ENCODE data around the gene EFHC1.
A peak's percentile ranks its signal among the peaks of the same experiment; 100 is the strongest.
"Not testable (repeated sequence)": the region's sequence is repeated elsewhere in the genome, so short reads cannot be mapped to it uniquely, and the experiment has no call there.

EFHC1 gene

GRCh38 chr6:52411911-52412310 is 8.2 kb upstream of the EFHC1 start:
- no peaks in the 10 kb centered on the region for H3K36me3 Mint-ChIP-seq
- no peaks in the 10 kb centered on the region for H3K9me3 Mint-ChIP-seq (ENCODE audit: low read depth)
- peaks cover 42% of the 10 kb centered on the region for H3K4me1 Mint-ChIP-seq (ENCODE audit: low read depth)
- H3K27me3 Mint-ChIP-seq = no peaks in the 10 kb centered on the region
- H3K27ac Mint-ChIP-seq = no peak overlapping the region
- H3K4me3 Mint-ChIP-seq = no peak overlapping the region

DNA sequence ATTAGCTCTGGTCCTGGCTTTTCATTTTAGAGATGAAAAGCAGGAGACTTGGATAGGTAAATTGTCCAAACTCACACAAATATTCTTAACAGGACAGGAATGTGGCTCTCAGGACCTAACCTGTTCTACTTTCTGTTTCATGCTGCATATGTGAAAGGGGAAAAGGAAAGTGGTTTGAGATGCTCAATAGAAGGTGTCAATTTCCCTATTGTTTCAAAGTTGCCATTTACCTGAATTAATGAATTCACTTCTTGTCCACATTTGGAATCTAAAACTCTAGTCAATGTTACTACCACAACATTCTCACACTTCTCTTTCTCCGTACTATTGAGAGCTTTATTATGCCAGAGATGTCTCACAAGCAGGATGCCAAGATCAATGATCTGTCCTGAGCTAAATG is 4.8 kb upstream of the EFHC1 start:
- Mint-ChIP-seq H3K36me3 (no peaks in the 10 kb centered on the region), H3K4me1 (ENCODE audit: low read depth) (peaks cover 34% of the 10 kb centered on the region), H3K9me3 (ENCODE audit: low read depth) (no peaks in the 10 kb centered on the region), H3K27me3 (no peaks in the 10 kb centered on the region), H3K27ac (no peak overlapping the region), H3K4me3 (no peak overlapping the region)

DNA sequence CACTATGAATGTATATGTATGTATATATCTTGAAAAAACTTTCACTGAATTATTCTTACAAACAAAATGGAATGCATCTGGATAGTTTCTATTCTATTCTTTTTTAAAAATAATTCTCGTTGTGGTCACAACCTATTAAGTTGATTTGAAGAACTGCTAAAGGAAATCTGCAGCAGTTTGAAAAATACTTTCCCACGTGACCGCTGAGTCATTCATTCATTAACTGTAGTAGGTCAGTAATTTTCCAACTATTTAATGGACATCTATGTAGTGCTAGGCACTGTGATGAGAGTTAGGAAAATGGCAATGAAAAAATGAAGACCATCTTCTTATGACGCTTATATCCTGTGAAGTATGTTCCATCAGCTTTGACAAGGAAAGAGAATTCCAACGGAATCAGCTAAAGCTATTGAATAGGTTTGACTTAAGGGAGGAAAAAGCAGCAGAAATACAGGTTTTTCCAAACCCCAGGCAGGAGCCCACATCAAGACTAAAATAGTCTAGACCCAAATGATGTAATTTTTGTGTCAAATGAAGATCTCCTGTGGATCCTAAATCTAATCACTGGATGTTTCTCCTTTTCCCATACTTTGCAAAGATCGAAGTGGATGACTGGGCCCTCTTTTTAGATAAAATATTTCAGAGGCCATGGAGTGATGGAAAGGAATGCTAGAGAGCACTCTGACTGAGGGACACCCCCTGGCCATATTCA is 4.1 kb upstream of the EFHC1 start:
- no peaks in the 10 kb centered on the region for H3K9me3 Mint-ChIP-seq (ENCODE audit: low read depth)
- no peaks in the 10 kb centered on the region for H3K27me3 Mint-ChIP-seq
- H3K4me3 Mint-ChIP-seq = no peak overlapping the region
- no peaks in the 10 kb centered on the region for H3K36me3 Mint-ChIP-seq
- peak overlapping the region; percentile 54 for H3K27ac Mint-ChIP-seq
- H3K4me1 Mint-ChIP-seq (ENCODE audit: low read depth) = peaks cover 31% of the 10 kb centered on the region

- Mint-ChIP-seq H3K27me3 (no peaks in the 10 kb centered on the region), H3K4me1 (ENCODE audit: low read depth) (peaks cover 31% of the 10 kb centered on the region), H3K4me3 (no peak overlapping the region), H3K9me3 (ENCODE audit: low read depth) (no peaks in the 10 kb centered on the region), H3K36me3 (no peaks in the 10 kb centered on the region), H3K27ac (peak overlapping the region; percentile 54)
Observed at GRCh38 chr6:52416629-52417151, 3.5 kb upstream of the EFHC1 start.

DNA sequence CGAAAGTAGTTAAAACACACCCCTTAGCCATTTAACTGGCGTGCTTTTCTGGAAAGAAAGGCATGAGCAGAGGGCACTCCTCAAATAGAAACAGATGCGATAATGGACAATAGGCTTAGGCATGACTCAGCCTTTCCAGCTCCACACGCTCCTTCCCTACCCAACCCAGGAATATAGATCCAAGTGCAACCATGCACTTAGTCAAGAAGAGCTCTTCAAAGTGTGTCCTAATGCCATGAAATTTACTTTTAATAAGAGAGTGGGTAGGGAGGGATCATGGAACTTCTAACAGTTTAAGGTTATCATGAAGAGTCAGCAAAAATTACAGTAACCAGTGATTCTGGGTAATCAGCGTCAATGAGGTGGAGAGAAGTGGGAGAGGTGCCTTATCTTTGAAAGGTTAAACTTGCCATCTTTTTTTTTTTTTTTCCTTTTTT is 2.4 kb upstream of the EFHC1 start:
- Mint-ChIP-seq H3K4me3 (no peak overlapping the region), H3K9me3 (ENCODE audit: low read depth) (no peaks in the 10 kb centered on the region), H3K36me3 (no peaks in the 10 kb centered on the region)

GRCh38 chr6:52418606-52419005 is 1.5 kb upstream of the EFHC1 start:
- Mint-ChIP-seq H3K9me3 (ENCODE audit: low read depth) (no peaks in the 10 kb centered on the region), H3K27ac (no peak overlapping the region), H3K36me3 (no peaks in the 10 kb centered on the region), H3K27me3 (no peaks in the 10 kb centered on the region), H3K4me3 (peak overlapping the region; percentile 44), H3K4me1 (ENCODE audit: low read depth) (peaks cover 28% of the 10 kb centered on the region)

More for the DNA sequence above, 2.4 kb upstream of the EFHC1 start:
- H3K27ac Mint-ChIP-seq = no peak overlapping the region
- peaks cover 30% of the 10 kb centered on the region for H3K4me1 Mint-ChIP-seq (ENCODE audit: low read depth)
- no peaks in the 10 kb centered on the region for H3K27me3 Mint-ChIP-seq

GRCh38 chr6:52420668-52421358 is 671 bp downstream of the EFHC1 start:
- no peaks in the 10 kb centered on the region for H3K27me3 Mint-ChIP-seq
- no peaks in the 10 kb centered on the region for H3K9me3 Mint-ChIP-seq (ENCODE audit: low read depth)
- H3K36me3 Mint-ChIP-seq = no peaks in the 10 kb centered on the region
- no peak overlapping the region for H3K27ac Mint-ChIP-seq
- peaks cover 17% of the 10 kb centered on the region for H3K4me1 Mint-ChIP-seq (ENCODE audit: low read depth)
- no peak overlapping the region for H3K4me3 Mint-ChIP-seq

DNA sequence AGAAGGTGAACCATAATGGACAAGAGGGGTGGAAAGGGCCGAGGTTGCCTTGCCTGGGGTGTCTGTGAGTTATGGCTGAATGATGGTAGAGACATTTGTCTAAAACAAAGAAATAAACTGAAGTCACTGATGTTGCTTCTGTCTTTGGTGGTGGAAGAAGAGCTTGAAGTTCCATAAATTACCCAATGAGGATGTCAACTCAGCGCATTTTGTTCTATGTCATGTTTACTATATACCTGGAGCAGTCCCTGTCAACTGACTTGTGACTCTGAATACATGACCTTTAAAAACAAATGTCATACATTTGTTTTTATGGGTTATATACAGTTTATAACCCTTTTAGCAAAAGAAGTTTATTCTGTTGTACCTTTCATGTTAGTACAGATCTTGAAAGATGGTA is 2.0 kb downstream of the EFHC1 start:
- no peaks in the 10 kb centered on the region for H3K36me3 Mint-ChIP-seq
- H3K4me3 Mint-ChIP-seq = no peak overlapping the region
- no peaks in the 10 kb centered on the region for H3K27me3 Mint-ChIP-seq
- H3K27ac Mint-ChIP-seq = no peak overlapping the region
- no peaks in the 10 kb centered on the region for H3K9me3 Mint-ChIP-seq (ENCODE audit: low read depth)
- peaks cover 9% of the 10 kb centered on the region for H3K4me1 Mint-ChIP-seq (ENCODE audit: low read depth)

DNA sequence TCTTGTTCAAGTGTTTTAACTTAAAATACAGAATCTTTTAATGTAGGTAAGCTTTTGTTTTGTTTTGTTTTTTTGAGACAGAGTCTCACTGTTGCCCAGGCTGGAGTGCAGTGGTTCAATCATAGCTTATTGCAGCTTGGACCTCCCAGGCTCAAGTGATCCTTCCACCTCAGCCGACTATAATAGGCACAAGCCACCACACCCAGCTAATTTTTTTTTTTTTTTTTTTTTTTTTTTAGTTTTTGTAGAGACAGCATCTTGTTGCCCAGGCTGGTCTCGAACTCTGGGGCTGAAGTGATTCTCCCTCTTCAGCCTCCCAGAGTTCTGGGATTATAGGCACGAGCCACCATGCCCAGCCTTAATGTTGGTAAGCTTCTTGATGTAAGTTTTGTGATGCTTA is 3.3 kb downstream of the EFHC1 start:
- H3K27ac Mint-ChIP-seq = no peak overlapping the region
- peaks cover 3% of the 10 kb centered on the region for H3K36me3 Mint-ChIP-seq
- H3K4me3 Mint-ChIP-seq = no peak overlapping the region
- H3K9me3 Mint-ChIP-seq (ENCODE audit: low read depth) = no peaks in the 10 kb centered on the region
- no peaks in the 10 kb centered on the region for H3K27me3 Mint-ChIP-seq
- H3K4me1 Mint-ChIP-seq (ENCODE audit: low read depth) = peaks cover 9% of the 10 kb centered on the region

DNA sequence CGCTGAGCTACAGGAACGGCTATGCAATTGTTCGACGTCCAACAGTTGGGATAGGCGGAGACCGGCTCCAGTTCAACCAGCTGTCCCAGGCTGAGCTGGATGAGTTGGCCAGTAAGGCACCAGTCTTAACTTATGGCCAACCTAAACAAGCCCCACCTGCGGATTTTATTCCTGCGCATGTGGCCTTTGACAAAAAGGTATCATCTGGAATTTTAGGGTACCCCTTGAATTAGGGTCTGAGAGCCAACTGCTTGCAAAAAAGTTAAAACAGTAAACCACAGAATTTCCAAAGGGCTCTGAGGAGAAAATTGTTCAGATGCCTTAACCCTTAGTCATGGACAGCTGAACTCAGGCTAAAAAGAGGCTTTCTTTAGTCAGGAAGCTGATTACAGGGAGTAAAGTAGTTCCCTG is 3.8 kb downstream of the EFHC1 start:
- Mint-ChIP-seq H3K4me1 (ENCODE audit: low read depth) (peaks cover 9% of the 10 kb centered on the region), H3K27me3 (no peaks in the 10 kb centered on the region), H3K27ac (no peak overlapping the region), H3K9me3 (ENCODE audit: low read depth) (no peaks in the 10 kb centered on the region), H3K4me3 (no peak overlapping the region), H3K36me3 (peaks cover 5% of the 10 kb centered on the region)

- no peaks in the 10 kb centered on the region for H3K9me3 Mint-ChIP-seq (ENCODE audit: low read depth)
- no peak overlapping the region for H3K4me3 Mint-ChIP-seq
- H3K27me3 Mint-ChIP-seq = no peaks in the 10 kb centered on the region
- peaks cover 4% of the 10 kb centered on the region for H3K4me1 Mint-ChIP-seq (ENCODE audit: low read depth)
- H3K36me3 Mint-ChIP-seq = peaks cover 5% of the 10 kb centered on the region
- H3K27ac Mint-ChIP-seq = no peak overlapping the region
Observed at GRCh38 chr6:52424513-52424912, 4.4 kb downstream of the EFHC1 start.

DNA sequence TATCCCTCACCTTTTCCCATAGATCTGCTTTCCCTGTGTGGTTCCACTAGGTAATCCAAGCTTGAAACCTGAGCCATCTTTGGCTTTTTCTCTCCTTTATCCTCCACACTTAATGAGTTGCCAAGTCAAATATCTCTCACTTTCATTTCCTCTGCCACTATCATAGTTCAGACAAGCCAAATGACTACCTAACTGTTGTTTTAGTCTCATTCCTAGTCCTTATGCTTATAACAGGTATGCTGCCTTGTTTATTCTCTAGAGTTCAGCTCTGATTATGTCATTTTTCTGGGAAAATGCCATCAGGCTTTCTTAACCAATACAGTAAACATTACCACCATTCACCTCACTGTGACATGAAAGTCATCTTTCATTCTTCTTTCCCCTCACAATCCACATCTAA is 6.5 kb downstream of the EFHC1 start:
- Mint-ChIP-seq H3K4me1 (ENCODE audit: low read depth) (peaks cover 2% of the 10 kb centered on the region), H3K9me3 (ENCODE audit: low read depth) (no peaks in the 10 kb centered on the region), H3K27me3 (no peaks in the 10 kb centered on the region), H3K36me3 (peaks cover 7% of the 10 kb centered on the region), H3K27ac (no peak overlapping the region), H3K4me3 (no peak overlapping the region)

DNA sequence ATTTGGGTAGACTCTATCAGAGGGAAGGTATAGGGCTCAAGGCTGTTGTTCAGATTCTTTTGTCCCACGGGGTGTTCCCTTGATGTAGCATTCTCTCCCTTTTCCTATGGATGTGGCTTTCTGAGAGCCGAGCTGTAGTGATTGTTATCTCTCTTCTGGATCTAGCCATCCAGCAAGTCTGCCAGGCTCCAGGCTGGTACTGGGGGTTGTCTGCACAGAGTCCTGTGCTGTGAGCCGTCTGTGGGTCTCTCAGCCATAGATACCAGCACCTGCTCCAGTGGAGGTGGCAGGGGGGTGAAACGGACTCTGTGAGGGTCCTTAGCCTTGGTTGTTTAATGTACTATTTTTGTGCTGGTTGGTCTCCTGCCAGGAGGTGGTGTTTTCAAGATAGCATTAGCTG is 13.2 kb downstream of the EFHC1 start:
- peaks cover 16% of the 10 kb centered on the region for H3K36me3 Mint-ChIP-seq
- H3K27me3 Mint-ChIP-seq; H3K27ac Mint-ChIP-seq; H3K4me1 Mint-ChIP-seq (ENCODE audit: low read depth); H3K9me3 Mint-ChIP-seq (ENCODE audit: low read depth); H3K4me3 Mint-ChIP-seq: not testable (repeated sequence)

DNA sequence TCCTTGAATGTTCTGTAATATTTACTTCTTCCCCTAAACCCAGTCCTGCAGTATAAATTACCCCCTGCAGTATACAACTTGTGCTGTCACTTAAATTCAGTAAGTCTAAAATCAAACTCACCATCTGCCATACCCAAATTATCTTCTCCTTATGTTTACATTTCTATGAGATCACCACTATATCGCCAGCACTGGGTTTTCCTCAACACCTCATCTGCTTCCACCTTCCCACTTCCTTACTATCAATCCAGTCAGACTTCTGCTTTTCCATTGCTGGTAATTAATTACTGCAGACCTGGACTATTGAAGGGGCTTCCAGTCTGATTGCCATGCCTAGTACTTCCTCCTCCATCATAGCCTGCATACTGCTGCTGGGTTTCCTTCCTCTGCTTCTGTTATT is 15.2 kb downstream of the EFHC1 start:
- H3K27ac Mint-ChIP-seq = no peak overlapping the region
- H3K4me3 Mint-ChIP-seq = no peak overlapping the region
- H3K9me3 Mint-ChIP-seq (ENCODE audit: low read depth) = no peaks in the 10 kb centered on the region
- peaks cover 2% of the 10 kb centered on the region for H3K4me1 Mint-ChIP-seq (ENCODE audit: low read depth)
- H3K27me3 Mint-ChIP-seq = no peaks in the 10 kb centered on the region
- H3K36me3 Mint-ChIP-seq = peaks cover 17% of the 10 kb centered on the region

- Mint-ChIP-seq H3K27ac (no peak overlapping the region), H3K4me1 (ENCODE audit: low read depth) (no peaks in the 10 kb centered on the region), H3K9me3 (ENCODE audit: low read depth) (no peaks in the 10 kb centered on the region), H3K27me3 (no peaks in the 10 kb centered on the region), H3K4me3 (no peak overlapping the region), H3K36me3 (peaks cover 18% of the 10 kb centered on the region)
Observed at GRCh38 chr6:52438926-52439325, 18.8 kb downstream of the EFHC1 start.

Data from activated naive CD8-positive, alpha-beta T cell (primary cell).